ENCODE results near the gene NDST4. TPM values are rescaled to one million over a fixed set of nuclear protein-coding genes. Genes with fewer than 3 reads are reported as not detected.

NDST4 gene
- total RNA-seq, 1 experiment from 2014 or later: not detected

DNA sequence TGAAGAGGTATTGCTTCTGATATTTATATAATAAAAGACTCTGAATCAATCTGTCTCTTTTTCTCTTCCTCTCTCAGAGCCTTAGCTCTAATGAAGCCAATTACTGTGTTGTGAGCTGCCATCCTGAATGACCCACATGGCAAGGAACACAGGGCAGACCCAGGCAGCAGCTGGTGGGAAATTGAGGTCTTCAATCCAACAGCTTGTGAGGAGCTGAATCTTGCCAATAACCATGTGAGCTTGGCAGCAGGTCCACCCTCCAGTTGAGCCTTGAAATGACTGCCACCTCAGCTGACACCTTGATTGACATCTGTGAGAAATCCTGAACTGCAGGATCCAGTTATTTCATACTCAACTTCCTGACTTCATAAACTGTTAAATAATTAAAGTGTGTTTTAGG, 149.4 kb downstream of the NDST4 start:
- H3K9me2 ChIP-seq (replicated peaks; ENCODE audit: insufficient read depth, low read length): no peaks in the 10 kb centered on the region
- no peaks in the 10 kb centered on the region for H3K27me3 ChIP-seq (ENCODE audit: low read length)
- no peak overlapping the region for H3K27ac ChIP-seq (ENCODE audit: low read length)
- no peak overlapping the region for H3K9ac ChIP-seq (ENCODE audit: low read length)
- no peak for DNase-seq
- H2AFZ ChIP-seq (ENCODE audit: low read length): no peak overlapping the region
- H3K79me2 ChIP-seq (ENCODE audit: low read length): no peaks in the 10 kb centered on the region
- no peaks in the 10 kb centered on the region for H3K9me3 ChIP-seq (ENCODE audit: low read length)
- no peaks in the 10 kb centered on the region for H4K20me1 ChIP-seq (ENCODE audit: insufficient read depth, low read depth, low read length)
- no peak overlapping the region for H3K4me2 ChIP-seq (ENCODE audit: low read depth, low read length, poor library complexity, severe bottlenecking)
- no peak overlapping the region for H3K4me3 ChIP-seq (ENCODE audit: low read length)
- H3K4me1 ChIP-seq (ENCODE audit: low read length): no peaks in the 10 kb centered on the region
- no peaks in the 10 kb centered on the region for H3K36me3 ChIP-seq (ENCODE audit: insufficient read depth, low read length)

GRCh38 chr4:114945616-114946015, 167.8 kb downstream of the NDST4 start:
- no peaks in the 10 kb centered on the region for H3K4me1 ChIP-seq (ENCODE audit: low read length)
- no peak overlapping the region for H3K4me3 ChIP-seq (ENCODE audit: low read length)
- no peak overlapping the region for H2AFZ ChIP-seq (ENCODE audit: low read length)
- no peaks in the 10 kb centered on the region for H3K9me2 ChIP-seq (replicated peaks; ENCODE audit: insufficient read depth, low read length)
- H3K79me2 ChIP-seq (ENCODE audit: low read length): no peaks in the 10 kb centered on the region
- no peak overlapping the region for H3K27ac ChIP-seq (ENCODE audit: low read length)
- H3K9me3 ChIP-seq (ENCODE audit: low read length): no peaks in the 10 kb centered on the region
- H3K4me2 ChIP-seq (ENCODE audit: low read depth, low read length, poor library complexity, severe bottlenecking): no peak overlapping the region
- no peaks in the 10 kb centered on the region for H3K27me3 ChIP-seq (ENCODE audit: low read length)
- DNase-seq: no peak
- H4K20me1 ChIP-seq (ENCODE audit: insufficient read depth, low read depth, low read length): no peaks in the 10 kb centered on the region
- no peak overlapping the region for H3K9ac ChIP-seq (ENCODE audit: low read length)
- H3K36me3 ChIP-seq (ENCODE audit: insufficient read depth, low read length): no peaks in the 10 kb centered on the region

GRCh38 chr4:114941503-114941902, 171.9 kb downstream of the NDST4 start:
- Histone ChIP-seq H2AFZ (ENCODE audit: low read length) (no peak overlapping the region), H4K20me1 (ENCODE audit: insufficient read depth, low read depth, low read length) (no peaks in the 10 kb centered on the region), H3K9me2 (replicated peaks; ENCODE audit: insufficient read depth, low read length) (no peaks in the 10 kb centered on the region), H3K36me3 (ENCODE audit: insufficient read depth, low read length) (no peaks in the 10 kb centered on the region), H3K79me2 (ENCODE audit: low read length) (no peaks in the 10 kb centered on the region), H3K4me2 (ENCODE audit: low read depth, low read length, poor library complexity, severe bottlenecking) (no peak overlapping the region), H3K9ac (ENCODE audit: low read length) (no peak overlapping the region), H3K9me3 (ENCODE audit: low read length) (no peaks in the 10 kb centered on the region), H3K4me3 (ENCODE audit: low read length) (no peak overlapping the region), H3K27ac (ENCODE audit: low read length) (no peak overlapping the region), H3K4me1 (ENCODE audit: low read length) (no peaks in the 10 kb centered on the region), H3K27me3 (ENCODE audit: low read length) (no peaks in the 10 kb centered on the region)
- DNase-seq: no peak

- no peaks in the 10 kb centered on the region for H4K20me1 ChIP-seq (ENCODE audit: insufficient read depth, low read depth, low read length)
- H3K27me3 ChIP-seq (ENCODE audit: low read length): no peaks in the 10 kb centered on the region
- no peaks in the 10 kb centered on the region for H3K79me2 ChIP-seq (ENCODE audit: low read length)
- no peak overlapping the region for H2AFZ ChIP-seq (ENCODE audit: low read length)
- H3K9me3 ChIP-seq (ENCODE audit: low read length): no peaks in the 10 kb centered on the region
- no peaks in the 10 kb centered on the region for H3K9me2 ChIP-seq (replicated peaks; ENCODE audit: insufficient read depth, low read length)
- H3K4me1 ChIP-seq (ENCODE audit: low read length): no peaks in the 10 kb centered on the region
- H3K9ac ChIP-seq (ENCODE audit: low read length): no peak overlapping the region
- H3K4me2 ChIP-seq (ENCODE audit: low read depth, low read length, poor library complexity, severe bottlenecking): no peak overlapping the region
- H3K4me3 ChIP-seq (ENCODE audit: low read length): no peak overlapping the region
- no peak overlapping the region for H3K27ac ChIP-seq (ENCODE audit: low read length)
- H3K36me3 ChIP-seq (ENCODE audit: insufficient read depth, low read length): no peaks in the 10 kb centered on the region
- DNase-seq: no peak
These were observed 185.5 kb downstream of the NDST4 start for GRCh38 chr4:114927881-114928280.

- no peak overlapping the region for H2AFZ ChIP-seq (ENCODE audit: low read length)
- H3K9me3 ChIP-seq (ENCODE audit: low read length): no peaks in the 10 kb centered on the region
- H3K4me2 ChIP-seq (ENCODE audit: low read depth, low read length, poor library complexity, severe bottlenecking): no peak overlapping the region
- H4K20me1 ChIP-seq (ENCODE audit: insufficient read depth, low read depth, low read length): no peaks in the 10 kb centered on the region
- H3K27me3 ChIP-seq (ENCODE audit: low read length): no peaks in the 10 kb centered on the region
- DNase-seq: no peak
- H3K36me3 ChIP-seq (ENCODE audit: insufficient read depth, low read length): no peaks in the 10 kb centered on the region
- no peak overlapping the region for H3K4me3 ChIP-seq (ENCODE audit: low read length)
- no peak overlapping the region for H3K9ac ChIP-seq (ENCODE audit: low read length)
- no peak overlapping the region for H3K27ac ChIP-seq (ENCODE audit: low read length)
- H3K4me1 ChIP-seq (ENCODE audit: low read length): no peaks in the 10 kb centered on the region
- H3K79me2 ChIP-seq (ENCODE audit: low read length): no peaks in the 10 kb centered on the region
- H3K9me2 ChIP-seq (replicated peaks; ENCODE audit: insufficient read depth, low read length): no peaks in the 10 kb centered on the region
These were observed 186.8 kb downstream of the NDST4 start for GRCh38 chr4:114926583-114926982.

- H3K9ac ChIP-seq (ENCODE audit: low read length): no peak overlapping the region
- H3K4me1 ChIP-seq (ENCODE audit: low read length): no peaks in the 10 kb centered on the region
- no peaks in the 10 kb centered on the region for H3K9me2 ChIP-seq (replicated peaks; ENCODE audit: insufficient read depth, low read length)
- no peak overlapping the region for H3K4me3 ChIP-seq (ENCODE audit: low read length)
- H3K79me2 ChIP-seq (ENCODE audit: low read length): no peaks in the 10 kb centered on the region
- H3K27ac ChIP-seq (ENCODE audit: low read length): no peak overlapping the region
- H3K9me3 ChIP-seq (ENCODE audit: low read length): no peaks in the 10 kb centered on the region
- H2AFZ ChIP-seq (ENCODE audit: low read length): no peak overlapping the region
- H3K4me2 ChIP-seq (ENCODE audit: low read depth, low read length, poor library complexity, severe bottlenecking): no peak overlapping the region
- H3K27me3 ChIP-seq (ENCODE audit: low read length): no peaks in the 10 kb centered on the region
- no peaks in the 10 kb centered on the region for H4K20me1 ChIP-seq (ENCODE audit: insufficient read depth, low read depth, low read length)
- H3K36me3 ChIP-seq (ENCODE audit: insufficient read depth, low read length): no peaks in the 10 kb centered on the region
- DNase-seq: no peak
These were observed 189.1 kb downstream of the NDST4 start for GRCh38 chr4:114924311-114924710.

GRCh38 chr4:114922592-114922933, 190.9 kb downstream of the NDST4 start:
- Histone ChIP-seq H4K20me1 (ENCODE audit: insufficient read depth, low read depth, low read length) (no peaks in the 10 kb centered on the region), H3K9ac (ENCODE audit: low read length) (no peak overlapping the region), H3K79me2 (ENCODE audit: low read length) (no peaks in the 10 kb centered on the region), H3K36me3 (ENCODE audit: insufficient read depth, low read length) (no peaks in the 10 kb centered on the region), H3K9me2 (replicated peaks; ENCODE audit: insufficient read depth, low read length) (no peaks in the 10 kb centered on the region), H3K9me3 (ENCODE audit: low read length) (no peaks in the 10 kb centered on the region), H3K27me3 (ENCODE audit: low read length) (no peaks in the 10 kb centered on the region), H3K4me2 (ENCODE audit: low read depth, low read length, poor library complexity, severe bottlenecking) (no peak overlapping the region), H3K27ac (ENCODE audit: low read length) (no peak overlapping the region), H2AFZ (ENCODE audit: low read length) (no peak overlapping the region), H3K4me3 (ENCODE audit: low read length) (no peak overlapping the region), H3K4me1 (ENCODE audit: low read length) (no peaks in the 10 kb centered on the region)
- DNase-seq: no peak

- no peak overlapping the region for H2AFZ ChIP-seq (ENCODE audit: low read length)
- no peak overlapping the region for H3K4me3 ChIP-seq (ENCODE audit: low read length)
- H4K20me1 ChIP-seq (ENCODE audit: insufficient read depth, low read depth, low read length): no peaks in the 10 kb centered on the region
- no peaks in the 10 kb centered on the region for H3K27me3 ChIP-seq (ENCODE audit: low read length)
- H3K36me3 ChIP-seq (ENCODE audit: insufficient read depth, low read length): no peaks in the 10 kb centered on the region
- no peak overlapping the region for H3K27ac ChIP-seq (ENCODE audit: low read length)
- no peak overlapping the region for H3K9ac ChIP-seq (ENCODE audit: low read length)
- no peak for DNase-seq
- H3K4me2 ChIP-seq (ENCODE audit: low read depth, low read length, poor library complexity, severe bottlenecking): no peak overlapping the region
- H3K9me3 ChIP-seq (ENCODE audit: low read length): no peaks in the 10 kb centered on the region
- no peaks in the 10 kb centered on the region for H3K9me2 ChIP-seq (replicated peaks; ENCODE audit: insufficient read depth, low read length)
- H3K79me2 ChIP-seq (ENCODE audit: low read length): no peaks in the 10 kb centered on the region
- no peaks in the 10 kb centered on the region for H3K4me1 ChIP-seq (ENCODE audit: low read length)
These were observed 191.4 kb downstream of the NDST4 start for GRCh38 chr4:114921790-114922591.

Data from Karpas-422 (cell line).